Breast epithelium (tissue), 3 donors: Measurements from ENCODE around the gene CGB3.
"Not testable (repeated sequence)": the region's sequence is repeated elsewhere in the genome, so short reads cannot be mapped to it uniquely, and the experiment has no call there.

Source experiments
- CTCF ChIP-seq, 3 donors: fragments of 450-650 bp; IDR thresholded peaks; one replicate each; pipeline ENCODE4 v1.5.1; 2016 to 2017; ENCODE audit warnings: antibody characterized with exemption in 3 of 3, mild to moderate bottlenecking in 3 of 3, moderate library complexity in 3 of 3
- POLR2A ChIP-seq: fragments of 450-650 bp; IDR thresholded peaks from one replicate; pipeline ENCODE4 v1.6.1; 2016; ENCODE audit warnings: antibody characterized with exemption, mild to moderate bottlenecking, moderate library complexity
- POLR2AphosphoS5 ChIP-seq, 3 donors: sonication (generic); formaldehyde crosslinking; IDR thresholded peaks; one replicate each; pipeline ENCODE4 v1.6.1; 2017; ENCODE audit warnings: antibody characterized with exemption in 3 of 3

GRCh38 chr19:49038557-49039276 lies 14.6 kb upstream of the CGB3 start:
- TF ChIP-seq CTCF (IDR thresholded peaks at IDR 0.05); POLR2A; POLR2AphosphoS5 (IDR thresholded peaks at IDR 0.05): not testable (repeated sequence)
